HEK293 (cell line): Measurements from ENCODE around the gene DROSHA.

Experiments
- SCRT2 ChIP-seq: fragments of 450-650 bp; formaldehyde crosslinking; IDR thresholded peaks from 2 replicates; pipeline ENCODE4 v1.5.1; 2016; ENCODE audit warnings: missing biosample characterization, missing genetic modification characterization
- SP2 ChIP-seq: fragments of 450-650 bp; formaldehyde crosslinking; IDR thresholded peaks from 2 replicates; pipeline ENCODE4 v1.5.1; 2016; ENCODE audit warnings: missing biosample characterization, missing genetic modification characterization
- ZNF132 ChIP-seq: fragments of 450-650 bp; formaldehyde crosslinking; IDR thresholded peaks from 2 replicates; pipeline ENCODE4 v1.5.1; 2017; ENCODE audit warnings: missing biosample characterization, missing genetic modification characterization, borderline replicate concordance
- ZNF138 ChIP-seq: fragments of 450-650 bp; formaldehyde crosslinking; IDR thresholded peaks from 2 replicates; pipeline ENCODE4 v1.5.1; 2016; ENCODE audit warnings: missing biosample characterization, missing genetic modification characterization, borderline replicate concordance
- ZNF302 ChIP-seq: fragments of 450-650 bp; formaldehyde crosslinking; IDR thresholded peaks from 2 replicates; pipeline ENCODE4 v1.5.1; 2016; ENCODE audit warnings: missing biosample characterization, missing genetic modification characterization, low read depth
- ZNF521 ChIP-seq: fragments of 450-650 bp; formaldehyde crosslinking; IDR thresholded peaks from 2 replicates; pipeline ENCODE4 v1.5.1; 2017; ENCODE audit warnings: missing biosample characterization, mild to moderate bottlenecking, missing genetic modification characterization
- ZNF792 ChIP-seq: fragments of 450-650 bp; formaldehyde crosslinking; IDR thresholded peaks from 2 replicates; pipeline ENCODE4 v1.5.1; 2016; ENCODE audit warnings: missing biosample characterization, missing genetic modification characterization
- TF ChIP-seq, protein P1 (sequence below): fragments of 450-650 bp; formaldehyde crosslinking; IDR thresholded peaks from 2 replicates; pipeline ENCODE4 v1.5.1; 2017; ENCODE audit warnings: missing biosample characterization, missing genetic modification characterization
- TF ChIP-seq, protein P2 (sequence below): fragments of 450-650 bp; formaldehyde crosslinking; IDR thresholded peaks from 2 replicates; pipeline ENCODE4 v1.5.1; 2016; ENCODE audit warnings: missing biosample characterization, missing genetic modification characterization
- TF ChIP-seq, protein P3 (sequence below): fragments of 450-650 bp; formaldehyde crosslinking; IDR thresholded peaks from 2 replicates; pipeline ENCODE4 v1.5.1; 2016; ENCODE audit warnings: missing biosample characterization, missing genetic modification characterization
- TF ChIP-seq, protein P4 (sequence below): sonication (generic); formaldehyde crosslinking; IDR thresholded peaks from 2 replicates; pipeline ENCODE4 v1.8.1; 2022; ENCODE audit warnings: mild to moderate bottlenecking, moderate library complexity, missing genetic modification reagents

DNA sequence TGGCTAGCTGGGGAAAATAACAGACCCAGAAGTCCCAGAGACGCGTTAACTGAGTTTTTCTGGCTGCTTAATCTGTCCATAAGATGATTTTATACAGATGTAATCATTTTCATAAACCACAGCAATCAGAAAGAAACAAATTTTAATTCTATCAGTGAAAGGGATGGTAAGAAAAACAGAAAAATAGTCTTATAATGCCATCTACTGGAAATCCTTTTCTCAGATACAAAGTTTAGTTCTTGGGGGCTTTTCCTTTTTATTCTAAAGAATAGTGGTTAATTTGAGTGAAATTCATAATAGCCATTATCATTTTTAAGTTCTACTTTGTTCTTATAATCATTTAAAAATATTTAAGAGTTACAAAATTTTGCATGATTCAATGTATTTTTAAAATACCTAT is 44.4 kb downstream of the DROSHA start:
- TF ChIP-seq SCRT2 (no peak), ZNF792 (tag by site-specific recombination) (no peak), SP2 (tag by site-specific recombination) (no peak), ZNF521 (tag by site-specific recombination) (no peak), ZNF302 (tag by site-specific recombination) (no peak), ZNF132 (tag by site-specific recombination) (no peak), ZNF138 (no peak)
- TF ChIP-seq, protein P1, sequence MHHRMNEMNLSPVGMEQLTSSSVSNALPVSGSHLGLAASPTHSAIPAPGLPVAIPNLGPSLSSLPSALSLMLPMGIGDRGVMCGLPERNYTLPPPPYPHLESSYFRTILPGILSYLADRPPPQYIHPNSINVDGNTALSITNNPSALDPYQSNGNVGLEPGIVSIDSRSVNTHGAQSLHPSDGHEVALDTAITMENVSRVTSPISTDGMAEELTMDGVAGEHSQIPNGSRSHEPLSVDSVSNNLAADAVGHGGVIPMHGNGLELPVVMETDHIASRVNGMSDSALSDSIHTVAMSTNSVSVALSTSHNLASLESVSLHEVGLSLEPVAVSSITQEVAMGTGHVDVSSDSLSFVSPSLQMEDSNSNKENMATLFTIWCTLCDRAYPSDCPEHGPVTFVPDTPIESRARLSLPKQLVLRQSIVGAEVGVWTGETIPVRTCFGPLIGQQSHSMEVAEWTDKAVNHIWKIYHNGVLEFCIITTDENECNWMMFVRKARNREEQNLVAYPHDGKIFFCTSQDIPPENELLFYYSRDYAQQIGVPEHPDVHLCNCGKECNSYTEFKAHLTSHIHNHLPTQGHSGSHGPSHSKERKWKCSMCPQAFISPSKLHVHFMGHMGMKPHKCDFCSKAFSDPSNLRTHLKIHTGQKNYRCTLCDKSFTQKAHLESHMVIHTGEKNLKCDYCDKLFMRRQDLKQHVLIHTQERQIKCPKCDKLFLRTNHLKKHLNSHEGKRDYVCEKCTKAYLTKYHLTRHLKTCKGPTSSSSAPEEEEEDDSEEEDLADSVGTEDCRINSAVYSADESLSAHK (tag by site-specific recombination), result no peak
- TF ChIP-seq, protein P2, sequence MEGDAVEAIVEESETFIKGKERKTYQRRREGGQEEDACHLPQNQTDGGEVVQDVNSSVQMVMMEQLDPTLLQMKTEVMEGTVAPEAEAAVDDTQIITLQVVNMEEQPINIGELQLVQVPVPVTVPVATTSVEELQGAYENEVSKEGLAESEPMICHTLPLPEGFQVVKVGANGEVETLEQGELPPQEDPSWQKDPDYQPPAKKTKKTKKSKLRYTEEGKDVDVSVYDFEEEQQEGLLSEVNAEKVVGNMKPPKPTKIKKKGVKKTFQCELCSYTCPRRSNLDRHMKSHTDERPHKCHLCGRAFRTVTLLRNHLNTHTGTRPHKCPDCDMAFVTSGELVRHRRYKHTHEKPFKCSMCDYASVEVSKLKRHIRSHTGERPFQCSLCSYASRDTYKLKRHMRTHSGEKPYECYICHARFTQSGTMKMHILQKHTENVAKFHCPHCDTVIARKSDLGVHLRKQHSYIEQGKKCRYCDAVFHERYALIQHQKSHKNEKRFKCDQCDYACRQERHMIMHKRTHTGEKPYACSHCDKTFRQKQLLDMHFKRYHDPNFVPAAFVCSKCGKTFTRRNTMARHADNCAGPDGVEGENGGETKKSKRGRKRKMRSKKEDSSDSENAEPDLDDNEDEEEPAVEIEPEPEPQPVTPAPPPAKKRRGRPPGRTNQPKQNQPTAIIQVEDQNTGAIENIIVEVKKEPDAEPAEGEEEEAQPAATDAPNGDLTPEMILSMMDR, result no peak
- TF ChIP-seq, protein P3, sequence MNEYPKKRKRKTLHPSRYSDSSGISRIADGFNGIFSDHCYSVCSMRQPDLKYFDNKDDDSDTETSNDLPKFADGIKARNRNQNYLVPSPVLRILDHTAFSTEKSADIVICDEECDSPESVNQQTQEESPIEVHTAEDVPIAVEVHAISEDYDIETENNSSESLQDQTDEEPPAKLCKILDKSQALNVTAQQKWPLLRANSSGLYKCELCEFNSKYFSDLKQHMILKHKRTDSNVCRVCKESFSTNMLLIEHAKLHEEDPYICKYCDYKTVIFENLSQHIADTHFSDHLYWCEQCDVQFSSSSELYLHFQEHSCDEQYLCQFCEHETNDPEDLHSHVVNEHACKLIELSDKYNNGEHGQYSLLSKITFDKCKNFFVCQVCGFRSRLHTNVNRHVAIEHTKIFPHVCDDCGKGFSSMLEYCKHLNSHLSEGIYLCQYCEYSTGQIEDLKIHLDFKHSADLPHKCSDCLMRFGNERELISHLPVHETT (tag by site-specific recombination), result no peak
- TF ChIP-seq, protein P4, sequence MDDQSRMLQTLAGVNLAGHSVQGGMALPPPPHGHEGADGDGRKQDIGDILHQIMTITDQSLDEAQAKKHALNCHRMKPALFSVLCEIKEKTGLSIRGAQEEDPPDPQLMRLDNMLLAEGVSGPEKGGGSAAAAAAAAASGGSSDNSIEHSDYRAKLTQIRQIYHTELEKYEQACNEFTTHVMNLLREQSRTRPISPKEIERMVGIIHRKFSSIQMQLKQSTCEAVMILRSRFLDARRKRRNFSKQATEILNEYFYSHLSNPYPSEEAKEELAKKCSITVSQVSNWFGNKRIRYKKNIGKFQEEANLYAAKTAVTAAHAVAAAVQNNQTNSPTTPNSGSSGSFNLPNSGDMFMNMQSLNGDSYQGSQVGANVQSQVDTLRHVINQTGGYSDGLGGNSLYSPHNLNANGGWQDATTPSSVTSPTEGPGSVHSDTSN, result no peak
